HG02763 (cell line): Measurements from ENCODE around the gene FGF14.

Experiments
- ATAC-seq: cut with Tn5 transposase; IDR thresholded peaks from one replicate; pipeline ENCODE4 v1.9.1; 2021; ENCODE audit warnings: mild to moderate bottlenecking, moderate library complexity; ENCODE audit not compliant: unreplicated experiment

FGF14 gene

GRCh38 chr13:102401766-102402165, at the start of gene FGF14:
FGF14 (minus strand) TSS chr13:102402048.
- ATAC-seq: no peak

- no peak for ATAC-seq
Observed at GRCh38 chr13:102443249-102443648, 41.4 kb upstream of the FGF14 start.

- no peak for ATAC-seq
Observed at GRCh38 chr13:102441085-102441484, 39.2 kb upstream of the FGF14 start.

GRCh38 chr13:102440259-102440936, 38.5 kb upstream of the FGF14 start:
- peak; percentile 53 for ATAC-seq

GRCh38 chr13:102422690-102423089, 20.8 kb upstream of the FGF14 start:
- no peak for ATAC-seq

GRCh38 chr13:102405499-102406100, 3.8 kb upstream of the FGF14 start:
- ATAC-seq: no peak

- ATAC-seq: peak; percentile 47
Observed at GRCh38 chr13:102402290-102402689, 442 bp upstream of the FGF14 start.

GRCh38 chr13:102401265-102401664, 583 bp downstream of the FGF14 start:
- ATAC-seq: no peak

- no peak for ATAC-seq
Observed at GRCh38 chr13:102400675-102401145, 1.1 kb downstream of the FGF14 start.

GRCh38 chr13:102399791-102400674, 1.8 kb downstream of the FGF14 start:
- peak; percentile 63 for ATAC-seq

GRCh38 chr13:102395939-102396338, 5.9 kb downstream of the FGF14 start:
- ATAC-seq: no peak

- no peak for ATAC-seq
Observed at GRCh38 chr13:102395174-102395573, 6.7 kb downstream of the FGF14 start.

GRCh38 chr13:102394158-102395053, 7.4 kb downstream of the FGF14 start:
- peak; percentile 98 for ATAC-seq

- no peak for ATAC-seq
Observed at GRCh38 chr13:102392481-102393209, 9.2 kb downstream of the FGF14 start.

GRCh38 chr13:102386461-102386860, 15.4 kb downstream of the FGF14 start:
- no peak for ATAC-seq

- no peak for ATAC-seq
Observed at GRCh38 chr13:102380012-102380411, 21.8 kb downstream of the FGF14 start.

GRCh38 chr13:102376318-102376717, 25.5 kb downstream of the FGF14 start:
- no peak for ATAC-seq

- ATAC-seq: no peak
Observed at GRCh38 chr13:102374726-102375125, 27.1 kb downstream of the FGF14 start.

GRCh38 chr13:102374233-102374632, 27.6 kb downstream of the FGF14 start:
- ATAC-seq: no peak

- no peak for ATAC-seq
Observed at GRCh38 chr13:102373221-102373620, 28.6 kb downstream of the FGF14 start.
